ENCODE data around the gene MTMR12.
"Not testable (repeated sequence)": the region's sequence is repeated elsewhere in the genome, so short reads cannot be mapped to it uniquely, and the experiment has no call there.

MTMR12 gene

GRCh38 chr5:32225445-32225844, 87.3 kb downstream of the MTMR12 start:
- no peak overlapping the region for H3K4me3 ChIP-seq (replicated peaks; ENCODE audit: low read depth, low read length)
- peak; percentile 38 for DNase-seq (ENCODE audit: low read depth)
- TF ChIP-seq CTCF (IDR thresholded peaks at IDR 0.05; ENCODE audit: low read length, missing control alignments), result no peak

- H3K4me3 ChIP-seq (replicated peaks; ENCODE audit: low read depth, low read length), result no peak overlapping the region
- DNase-seq (ENCODE audit: low read depth), result peak; percentile 60
- TF ChIP-seq CTCF (IDR thresholded peaks at IDR 0.05; ENCODE audit: low read length, missing control alignments), result no peak
Measured at GRCh38 chr5:32223972-32224609, 88.6 kb downstream of the MTMR12 start.

- no peak for DNase-seq (ENCODE audit: low read depth)
- no peak overlapping the region for H3K4me3 ChIP-seq (replicated peaks; ENCODE audit: low read depth, low read length)
- no peak for TF ChIP-seq CTCF (IDR thresholded peaks at IDR 0.05; ENCODE audit: low read length, missing control alignments)
Measured at GRCh38 chr5:32222723-32223470, 89.8 kb downstream of the MTMR12 start.

- TF ChIP-seq CTCF (IDR thresholded peaks at IDR 0.05; ENCODE audit: low read length, missing control alignments), result no peak
- DNase-seq (ENCODE audit: low read depth), result peak; percentile 33
- no peak overlapping the region for H3K4me3 ChIP-seq (replicated peaks; ENCODE audit: low read depth, low read length)
Measured at GRCh38 chr5:32217886-32218396, 94.8 kb downstream of the MTMR12 start.

GRCh38 chr5:32214344-32214743, 98.4 kb downstream of the MTMR12 start:
- DNase-seq (ENCODE audit: low read depth); H3K4me3 ChIP-seq (replicated peaks; ENCODE audit: low read depth, low read length): not testable (repeated sequence)

GRCh38 chr5:32210151-32210550, 102.6 kb downstream of the MTMR12 start:
- TF ChIP-seq CTCF (IDR thresholded peaks at IDR 0.05; ENCODE audit: low read length, missing control alignments), result no peak
- no peak for DNase-seq (ENCODE audit: low read depth)
- H3K4me3 ChIP-seq (replicated peaks; ENCODE audit: low read depth, low read length), result no peak overlapping the region

GRCh38 chr5:32208837-32209236, 103.9 kb downstream of the MTMR12 start:
- DNase-seq (ENCODE audit: low read depth); H3K4me3 ChIP-seq (replicated peaks; ENCODE audit: low read depth, low read length): not testable (repeated sequence)

GRCh38 chr5:32207355-32207634, 105.4 kb downstream of the MTMR12 start:
- no peak for DNase-seq (ENCODE audit: low read depth)
- no peak for TF ChIP-seq CTCF (IDR thresholded peaks at IDR 0.05; ENCODE audit: low read length, missing control alignments)
- H3K4me3 ChIP-seq (replicated peaks; ENCODE audit: low read depth, low read length), result no peak overlapping the region

All from fibroblast of pulmonary artery (primary cell).